ENCODE data around the gene GAS7. TPM values are rescaled to one million over a fixed set of nuclear protein-coding genes. Genes with fewer than 3 reads are reported as not detected.

The GAS7 gene
- total RNA-seq, 2 donors from 2014 or later = 8.0 to 20.1 TPM

DNA sequence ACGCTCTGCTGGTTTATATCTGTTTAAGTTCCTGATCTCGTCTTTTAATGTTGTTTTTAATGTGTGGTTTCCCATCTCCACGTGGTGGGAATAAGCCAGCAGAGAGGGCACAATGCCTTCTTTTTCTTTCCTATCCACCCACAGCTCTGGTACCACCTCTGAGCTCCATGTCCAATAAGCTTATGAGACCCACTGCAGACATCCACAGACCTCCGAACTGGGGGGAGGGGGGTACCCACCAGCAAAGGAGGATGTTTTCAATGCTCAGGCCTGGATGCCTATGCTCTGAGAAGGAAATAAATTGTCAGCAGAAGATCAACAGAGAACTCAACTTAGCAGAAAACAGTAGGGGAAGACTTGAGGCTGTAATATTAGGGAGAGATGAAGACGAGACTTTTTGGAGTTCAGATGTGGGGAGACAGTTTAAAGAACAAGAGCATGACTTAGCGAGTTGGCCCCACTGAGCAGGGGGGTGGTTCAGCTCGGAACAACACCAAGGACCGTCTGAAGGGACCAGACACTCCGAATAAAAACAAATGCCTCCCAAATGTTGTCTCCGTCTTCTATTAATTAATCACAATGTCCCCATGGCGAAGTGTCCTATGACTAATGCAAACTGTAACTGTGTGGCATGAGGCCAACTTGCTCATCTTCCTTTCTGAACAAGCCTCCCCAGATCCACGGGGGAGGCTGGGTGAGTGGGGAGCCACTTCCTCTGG, 62.7 kb downstream of the GAS7 start:
- intact Hi-C loops (cut with DNase I) = no loop called here
- Histone ChIP-seq H3K27ac (peak overlapping the region in 1 of 4 donors; percentile 47), H3K4me3 (no peak overlapping the region), H3K9me3 (no peaks in the 10 kb centered on the region), H3K27me3 (no peaks in the 10 kb centered on the region), H3K4me1 (no peaks in the 10 kb centered on the region), H3K36me3 (replicated peaks in 1 of 2; ENCODE audit: insufficient read depth in 1 of 2, low read depth in 2 of 2) (no peaks in the 10 kb centered on the region)
- peak; percentile 31 to 78 (median 44) for DNase-seq
- WGBS, 2 donors = 31 to 53% methylated on average over 12 of the region's 12 CpGs
- peak; percentile 55 for ATAC-seq
- TF ChIP-seq, protein P1, sequence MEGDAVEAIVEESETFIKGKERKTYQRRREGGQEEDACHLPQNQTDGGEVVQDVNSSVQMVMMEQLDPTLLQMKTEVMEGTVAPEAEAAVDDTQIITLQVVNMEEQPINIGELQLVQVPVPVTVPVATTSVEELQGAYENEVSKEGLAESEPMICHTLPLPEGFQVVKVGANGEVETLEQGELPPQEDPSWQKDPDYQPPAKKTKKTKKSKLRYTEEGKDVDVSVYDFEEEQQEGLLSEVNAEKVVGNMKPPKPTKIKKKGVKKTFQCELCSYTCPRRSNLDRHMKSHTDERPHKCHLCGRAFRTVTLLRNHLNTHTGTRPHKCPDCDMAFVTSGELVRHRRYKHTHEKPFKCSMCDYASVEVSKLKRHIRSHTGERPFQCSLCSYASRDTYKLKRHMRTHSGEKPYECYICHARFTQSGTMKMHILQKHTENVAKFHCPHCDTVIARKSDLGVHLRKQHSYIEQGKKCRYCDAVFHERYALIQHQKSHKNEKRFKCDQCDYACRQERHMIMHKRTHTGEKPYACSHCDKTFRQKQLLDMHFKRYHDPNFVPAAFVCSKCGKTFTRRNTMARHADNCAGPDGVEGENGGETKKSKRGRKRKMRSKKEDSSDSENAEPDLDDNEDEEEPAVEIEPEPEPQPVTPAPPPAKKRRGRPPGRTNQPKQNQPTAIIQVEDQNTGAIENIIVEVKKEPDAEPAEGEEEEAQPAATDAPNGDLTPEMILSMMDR (IDR thresholded peaks at IDR 0.05) = no peak

DNA sequence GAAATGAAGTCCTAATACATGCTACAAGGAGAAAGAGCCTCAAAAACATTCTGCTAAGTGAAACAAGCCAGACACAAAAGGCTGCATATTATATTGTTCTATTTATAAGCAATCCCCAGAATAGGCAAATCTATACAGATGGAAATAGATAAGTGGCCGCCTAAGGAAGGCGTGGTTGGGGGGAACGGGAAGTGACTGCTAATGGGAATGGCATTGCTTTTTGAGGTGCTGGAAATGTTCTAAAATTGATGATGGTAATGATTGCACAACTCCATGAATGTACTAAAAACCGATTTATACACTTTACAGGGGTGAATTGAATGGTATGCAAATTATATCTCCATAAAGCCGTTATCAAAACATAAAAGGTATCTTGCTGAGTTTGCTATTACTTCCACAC, 67.7 kb downstream of the GAS7 start:
- WGBS, 2 donors = 63 to 68% methylated on average over 5 of the region's 5 CpGs
- no peaks in the 10 kb centered on the region for H3K4me1 ChIP-seq
- H3K27me3 ChIP-seq = no peaks in the 10 kb centered on the region
- no peaks in the 10 kb centered on the region for H3K9me3 ChIP-seq
- no peak for TF ChIP-seq POLR2A (IDR thresholded peaks at IDR 0.05)
- TF ChIP-seq, protein P1 (IDR thresholded peaks at IDR 0.05) = no peak
- intact Hi-C loops (cut with DNase I) = no loop called here
- H3K27ac ChIP-seq = no peak overlapping the region
- H3K36me3 ChIP-seq (replicated peaks in 1 of 2; ENCODE audit: insufficient read depth in 1 of 2, low read depth in 2 of 2) = no peaks in the 10 kb centered on the region
- no peak for ATAC-seq
- H3K4me3 ChIP-seq = no peak overlapping the region
- no peak for DNase-seq

DNA sequence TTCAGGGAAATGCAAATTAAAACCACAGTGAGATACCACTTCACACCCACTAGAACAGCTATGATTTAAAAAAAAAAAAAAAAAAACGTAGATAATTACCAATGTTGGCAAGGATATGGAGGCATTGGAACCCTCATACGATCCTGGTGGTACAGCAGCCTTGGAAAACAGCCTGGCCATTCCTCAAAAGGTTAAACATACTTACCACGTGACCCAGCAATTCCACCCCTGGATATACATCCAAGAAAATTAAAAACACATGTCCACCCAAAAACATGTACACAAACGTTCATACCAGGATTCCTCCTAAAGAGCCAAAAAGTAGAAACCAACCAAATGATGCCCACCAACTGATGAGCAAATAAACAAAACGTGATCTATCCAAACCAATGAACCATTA, 68.1 kb downstream of the GAS7 start:
- no peaks in the 10 kb centered on the region for H3K9me3 ChIP-seq
- no peak for DNase-seq
- H3K36me3 ChIP-seq (replicated peaks in 1 of 2; ENCODE audit: insufficient read depth in 1 of 2, low read depth in 2 of 2) = no peaks in the 10 kb centered on the region
- 46% methylated on average over 5 of the region's 5 CpGs for WGBS, 2 donors
- H3K4me3 ChIP-seq = no peak overlapping the region
- intact Hi-C loops (cut with DNase I) = no loop called here
- TF ChIP-seq, protein P1 (IDR thresholded peaks at IDR 0.05) = no peak
- no peak for TF ChIP-seq POLR2A (IDR thresholded peaks at IDR 0.05)
- no peak for ATAC-seq
- H3K27me3 ChIP-seq = no peaks in the 10 kb centered on the region
- no peak overlapping the region for H3K27ac ChIP-seq
- H3K4me1 ChIP-seq = no peaks in the 10 kb centered on the region

DNA sequence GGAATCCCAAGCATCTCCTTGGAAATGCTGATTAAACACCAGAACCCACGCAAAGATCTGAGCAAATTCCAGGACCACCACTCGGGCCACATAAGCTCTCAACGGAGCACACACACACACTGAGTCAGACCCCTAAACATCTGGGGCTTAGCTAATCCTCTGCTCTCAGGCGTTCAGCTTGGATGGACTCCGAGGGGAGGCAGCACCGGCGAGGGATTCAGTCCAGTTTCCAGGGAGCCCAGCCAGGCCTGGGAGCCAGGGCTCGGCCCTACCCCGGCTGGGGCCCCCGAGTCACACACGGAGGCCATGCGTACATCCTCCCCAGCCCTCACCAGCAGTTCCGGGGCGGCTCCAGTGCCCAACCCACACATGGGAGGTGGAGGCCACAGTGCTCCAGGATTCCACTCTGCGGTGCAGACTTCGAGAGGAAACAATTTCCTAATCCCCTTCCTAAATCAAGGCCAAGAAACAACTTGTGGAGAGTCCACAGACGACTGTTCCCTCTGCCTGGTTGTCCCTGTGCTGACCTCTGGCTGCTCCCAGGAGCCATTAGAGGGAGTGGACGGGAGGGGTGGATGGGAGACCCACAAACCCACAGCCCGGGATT, 70.5 kb downstream of the GAS7 start:
- no peaks in the 10 kb centered on the region for H3K4me1 ChIP-seq
- no peak for TF ChIP-seq POLR2A (IDR thresholded peaks at IDR 0.05)
- TF ChIP-seq, protein P1 (IDR thresholded peaks at IDR 0.05) = no peak
- ATAC-seq = peak; percentile 72
- peak overlapping the region in 2 of 4 donors; percentile 40 to 50 for H3K27ac ChIP-seq
- no peaks in the 10 kb centered on the region for H3K9me3 ChIP-seq
- H3K27me3 ChIP-seq = no peaks in the 10 kb centered on the region
- intact Hi-C loops (cut with DNase I) = no loop called here
- no peak overlapping the region for H3K4me3 ChIP-seq
- no peaks in the 10 kb centered on the region for H3K36me3 ChIP-seq (replicated peaks in 1 of 2; ENCODE audit: insufficient read depth in 1 of 2, low read depth in 2 of 2)
- peak; percentile 28 to 73 (median 48) for DNase-seq
- WGBS, 2 donors = 38 to 39% methylated on average over 3 to 19 of the region's 19 CpGs
